HG02938 (cell line): ENCODE data around the gene SHPK.

Experiments
- ATAC-seq: cut with Tn5 transposase; IDR thresholded peaks from one replicate; pipeline ENCODE4 v1.9.1; 2021; ENCODE audit warnings: mild to moderate bottlenecking, moderate library complexity; ENCODE audit not compliant: unreplicated experiment

SHPK gene

DNA sequence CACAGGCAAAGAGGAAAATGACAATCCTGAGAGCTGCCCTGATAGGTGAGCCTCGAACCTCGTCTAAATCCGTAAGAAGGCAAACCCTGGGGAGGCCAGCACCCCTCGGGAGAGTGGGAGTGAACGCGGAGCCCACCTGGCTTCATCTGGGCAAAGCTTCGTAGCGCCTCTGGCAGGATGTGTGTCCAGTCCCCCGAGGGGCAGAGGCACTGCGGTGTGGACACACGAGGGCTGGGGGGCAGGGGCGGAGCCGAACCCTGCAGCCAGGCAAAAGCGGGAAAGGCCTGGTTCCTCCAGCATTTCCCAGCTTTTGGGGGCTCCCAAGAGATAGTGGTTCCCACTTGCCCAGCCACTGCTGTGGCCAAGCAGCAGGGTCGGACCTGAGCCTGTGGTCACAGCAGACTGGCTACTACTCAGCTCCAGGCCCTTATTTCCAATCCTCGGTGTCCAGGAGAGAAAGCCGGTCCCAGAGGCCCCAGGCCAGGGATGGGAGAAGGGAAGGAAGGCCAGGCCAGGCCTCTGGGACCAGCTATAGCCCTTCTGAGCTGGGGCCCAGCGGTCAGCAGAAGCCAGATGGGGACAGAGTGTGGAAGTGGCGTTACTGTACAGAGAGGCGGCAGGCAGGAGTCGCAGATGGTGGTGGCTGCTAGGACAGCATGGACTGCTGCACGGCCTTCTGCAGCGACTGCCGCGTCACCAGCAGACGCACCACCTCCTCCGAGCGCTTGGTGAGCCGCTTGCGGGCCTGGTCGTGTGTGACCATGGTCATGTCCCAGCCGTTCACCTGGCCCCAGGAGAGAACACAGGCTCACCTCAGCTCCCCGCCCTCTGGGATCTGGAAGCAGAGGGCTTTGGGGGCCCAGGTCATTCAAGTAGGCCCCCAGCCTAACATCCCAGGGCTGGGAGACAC, 27.3 kb upstream of the SHPK start:
- no peak for ATAC-seq

DNA sequence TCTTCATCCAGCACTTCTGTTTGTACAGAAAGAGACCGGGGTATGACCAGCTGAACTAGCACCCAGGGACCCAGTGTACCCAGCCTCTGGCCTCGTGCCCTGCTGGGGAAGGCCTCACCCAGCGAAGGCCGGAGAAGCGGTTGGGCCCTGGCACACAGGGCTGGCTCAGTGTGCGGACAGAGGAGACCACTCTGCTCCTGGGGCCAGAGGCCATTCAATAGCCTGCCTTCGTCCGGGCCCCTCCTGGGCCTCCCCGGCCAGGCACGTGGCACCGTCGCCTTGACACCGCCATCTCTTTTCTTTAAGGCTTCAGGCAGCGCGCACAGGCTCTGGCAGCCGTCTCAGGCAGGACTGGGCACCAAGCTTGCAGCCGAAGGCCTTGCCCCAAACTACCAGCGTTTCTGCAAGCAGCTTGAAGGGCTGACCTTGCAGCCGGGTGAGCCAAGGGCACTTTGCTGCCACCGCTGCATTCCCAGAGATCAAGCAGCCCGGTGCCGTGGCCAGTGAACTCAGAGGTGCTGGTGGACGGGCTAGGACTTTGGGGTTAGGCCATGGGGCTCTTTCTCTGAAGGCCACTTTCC, 24.4 kb upstream of the SHPK start:
- ATAC-seq = no peak

DNA sequence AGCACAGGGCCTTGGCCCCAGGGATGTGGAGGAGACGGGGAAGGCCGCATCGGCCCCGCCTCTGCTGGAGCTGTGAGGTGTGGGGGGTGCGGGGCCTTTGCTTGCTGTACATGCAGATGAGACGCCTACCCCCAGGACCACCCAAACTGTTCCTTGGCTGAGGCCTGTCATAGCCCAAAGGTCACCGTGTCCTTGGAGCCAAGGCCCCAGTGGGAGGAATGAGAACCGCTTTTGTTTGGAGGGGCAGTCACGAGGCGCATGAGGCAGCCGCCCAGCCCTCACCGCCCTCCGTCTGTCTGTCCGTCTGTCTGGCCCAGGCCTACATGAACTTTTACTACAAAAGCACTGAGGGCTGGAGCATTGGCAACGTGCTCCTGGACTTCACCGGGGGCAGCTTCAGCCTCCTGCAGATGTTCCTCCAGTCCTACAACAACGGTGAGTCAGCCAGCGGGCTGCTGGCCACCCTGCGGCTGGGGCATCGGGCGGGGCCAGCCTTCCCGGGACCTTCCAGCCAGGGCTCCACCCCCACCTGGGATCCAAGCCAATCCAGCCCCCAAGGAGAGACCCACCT, 23.6 kb upstream of the SHPK start:
- no peak for ATAC-seq

DNA sequence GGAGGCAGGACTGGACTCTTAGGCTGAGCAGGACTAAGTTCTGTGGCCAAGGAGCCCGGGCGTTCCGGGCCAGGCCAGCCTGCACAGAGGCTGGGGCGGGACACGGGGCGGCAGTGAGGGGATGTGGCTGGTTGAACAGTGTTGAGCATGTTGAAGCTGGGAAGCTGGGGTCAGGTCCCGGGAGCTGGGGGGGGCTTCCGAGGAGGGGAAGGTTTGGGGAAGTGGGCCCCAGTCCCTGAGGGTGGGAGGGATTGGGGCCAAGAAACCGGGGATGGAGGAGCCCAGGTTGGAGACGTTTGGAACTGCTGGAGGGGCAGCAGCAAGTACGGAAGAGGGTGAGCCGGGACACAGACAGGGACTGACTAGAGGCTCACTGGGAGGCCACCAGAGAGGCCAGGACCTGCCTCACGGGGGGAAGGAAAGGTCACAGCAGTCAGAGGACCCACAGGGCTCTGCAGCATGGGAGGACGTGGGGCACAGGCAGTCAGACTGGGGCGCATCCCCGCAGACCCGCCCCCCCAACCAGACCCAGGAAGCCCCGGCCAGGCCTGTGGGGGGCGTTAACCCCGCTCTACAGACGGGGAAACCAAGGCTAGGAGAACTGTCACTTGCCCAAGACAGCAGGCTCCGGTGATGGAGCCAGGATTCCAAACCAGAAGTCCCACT, 22.9 kb upstream of the SHPK start:
- no peak for ATAC-seq

DNA sequence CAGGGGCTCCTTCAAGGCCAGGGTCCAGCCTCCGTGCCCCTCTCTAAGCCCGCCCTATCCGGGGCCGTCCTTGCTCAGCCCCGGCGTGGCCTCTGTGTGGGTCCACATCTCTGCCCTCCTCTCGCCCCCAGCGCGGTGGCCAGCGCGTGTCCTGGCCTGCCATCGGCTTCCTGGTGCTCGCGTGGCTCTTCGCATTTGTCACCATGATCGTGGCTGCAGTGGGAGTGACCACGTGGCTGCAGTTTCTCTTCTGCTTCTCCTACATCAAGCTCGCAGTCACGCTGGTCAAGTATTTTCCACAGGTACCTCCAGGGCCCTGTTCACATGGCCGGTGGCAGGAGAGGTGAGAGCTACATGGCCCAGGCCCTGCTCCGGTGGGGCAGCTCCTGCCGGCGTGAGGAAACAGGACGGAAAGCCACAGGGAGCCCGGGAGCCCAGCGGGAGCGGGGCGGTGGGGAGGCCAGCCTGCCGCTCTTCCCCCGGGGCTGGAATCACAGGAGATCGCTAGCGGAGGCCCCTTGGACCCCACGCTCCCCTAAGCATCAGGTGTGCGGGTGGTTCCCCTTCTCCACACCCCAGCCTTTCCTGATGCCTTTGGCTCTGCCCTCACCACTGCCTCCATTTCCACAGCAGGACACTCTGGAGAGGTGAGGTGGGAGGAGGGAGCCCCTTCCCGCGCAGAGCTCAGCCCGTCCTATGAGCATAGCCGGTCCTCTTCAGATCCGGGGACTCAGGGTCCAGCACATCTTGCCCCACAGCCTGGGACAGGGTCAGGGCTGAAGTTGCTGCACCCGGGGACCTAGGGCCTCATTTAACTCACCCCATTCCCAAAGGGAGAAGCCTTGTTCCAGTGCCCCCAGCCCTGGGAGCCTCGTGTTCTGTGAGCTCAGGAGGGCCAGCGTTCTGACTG, 22.1 kb upstream of the SHPK start:
- no peak for ATAC-seq

DNA sequence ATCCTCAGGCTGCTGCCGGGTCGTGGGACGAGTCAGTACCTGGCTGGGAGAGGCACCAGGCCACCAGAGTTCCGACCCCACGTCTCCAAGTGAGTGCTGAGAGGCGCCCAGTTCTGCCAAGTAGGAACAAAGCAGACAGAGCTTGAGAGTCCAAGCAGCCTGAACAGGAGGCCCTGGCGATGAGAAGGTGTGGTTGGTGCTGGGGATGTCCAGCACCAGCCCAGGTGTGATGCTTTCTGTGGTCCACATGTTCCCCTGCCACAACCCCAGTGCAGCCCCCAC, 21.5 kb upstream of the SHPK start:
- ATAC-seq = no peak

DNA sequence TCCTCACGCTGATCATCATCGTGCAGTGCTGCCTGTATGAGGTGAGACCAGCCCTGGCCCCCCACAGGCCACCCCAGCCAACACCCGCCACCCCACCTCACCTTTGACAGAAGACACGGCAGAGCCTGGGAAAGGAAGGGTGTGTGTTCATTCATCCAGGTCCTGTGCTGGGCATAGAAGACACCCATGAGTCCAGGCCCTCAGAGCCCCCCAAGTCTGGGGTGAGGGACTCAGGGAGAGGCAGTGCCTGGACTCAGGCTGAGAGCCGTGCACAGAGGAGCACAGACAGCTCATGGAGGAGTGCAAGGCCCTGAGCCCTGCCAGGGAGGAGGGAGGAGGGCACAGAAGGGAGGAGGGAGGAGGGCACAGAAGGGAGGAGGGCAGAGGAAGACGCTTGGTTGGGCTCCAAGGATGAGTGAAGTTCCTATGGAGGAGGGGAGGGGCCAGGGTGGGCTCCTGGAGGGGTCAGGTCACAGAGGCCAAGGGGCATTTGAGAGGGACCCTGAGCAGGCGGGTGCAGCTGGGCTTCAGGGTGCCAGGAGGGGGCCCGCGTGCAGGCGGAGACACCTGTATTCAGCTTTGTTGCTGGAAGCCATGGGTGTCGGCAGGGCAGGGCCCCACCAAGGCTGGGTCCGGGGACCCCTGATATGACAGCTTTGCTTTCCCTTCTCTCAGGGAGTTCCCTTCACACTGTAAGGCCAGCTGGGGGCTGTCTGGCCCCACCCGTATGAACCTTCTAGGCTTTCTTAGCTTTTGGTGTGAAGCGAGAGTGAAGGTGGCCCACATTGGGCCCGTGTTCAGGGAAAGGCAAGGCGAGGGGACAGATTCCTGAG, 20.9 kb upstream of the SHPK start:
- ATAC-seq = no peak

DNA sequence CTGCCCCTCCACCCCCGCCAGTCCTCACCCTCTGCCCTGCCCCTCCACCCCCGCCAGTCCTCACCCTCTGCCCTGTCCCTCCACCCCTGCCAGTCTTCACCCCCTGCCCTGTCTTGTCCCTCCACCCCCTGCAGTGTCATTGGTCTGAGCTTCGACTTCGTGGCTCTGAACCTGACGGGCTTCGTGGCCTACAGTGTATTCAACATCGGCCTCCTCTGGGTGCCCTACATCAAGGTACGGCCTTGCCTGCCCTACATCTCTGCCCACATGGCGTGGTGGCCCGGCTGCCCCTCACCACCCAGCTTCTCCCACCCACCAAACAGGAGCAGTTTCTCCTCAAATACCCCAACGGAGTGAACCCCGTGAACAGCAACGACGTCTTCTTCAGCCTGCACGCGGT, 20.3 kb upstream of the SHPK start:
- ATAC-seq = no peak

DNA sequence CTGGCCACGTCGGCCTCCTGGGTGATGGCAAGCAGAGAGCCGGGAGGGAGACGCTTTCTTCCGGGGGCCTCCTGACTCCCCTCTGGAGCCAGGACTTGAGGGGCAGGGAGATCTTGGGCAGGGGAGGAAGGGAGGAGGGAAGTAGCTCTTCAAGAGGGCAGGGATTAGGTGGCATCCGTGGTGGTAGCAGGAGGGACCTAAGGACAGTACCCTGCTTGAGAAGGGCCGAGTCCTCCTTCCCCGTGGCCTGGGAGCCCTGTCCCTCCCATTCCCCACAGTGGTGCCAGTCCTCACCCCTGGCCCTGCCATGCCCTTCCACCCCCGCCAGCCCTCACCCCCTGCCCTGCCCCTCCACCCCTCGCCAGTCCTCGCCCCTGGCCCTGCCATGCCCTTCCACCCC, 19.7 kb upstream of the SHPK start:
- ATAC-seq = no peak

DNA sequence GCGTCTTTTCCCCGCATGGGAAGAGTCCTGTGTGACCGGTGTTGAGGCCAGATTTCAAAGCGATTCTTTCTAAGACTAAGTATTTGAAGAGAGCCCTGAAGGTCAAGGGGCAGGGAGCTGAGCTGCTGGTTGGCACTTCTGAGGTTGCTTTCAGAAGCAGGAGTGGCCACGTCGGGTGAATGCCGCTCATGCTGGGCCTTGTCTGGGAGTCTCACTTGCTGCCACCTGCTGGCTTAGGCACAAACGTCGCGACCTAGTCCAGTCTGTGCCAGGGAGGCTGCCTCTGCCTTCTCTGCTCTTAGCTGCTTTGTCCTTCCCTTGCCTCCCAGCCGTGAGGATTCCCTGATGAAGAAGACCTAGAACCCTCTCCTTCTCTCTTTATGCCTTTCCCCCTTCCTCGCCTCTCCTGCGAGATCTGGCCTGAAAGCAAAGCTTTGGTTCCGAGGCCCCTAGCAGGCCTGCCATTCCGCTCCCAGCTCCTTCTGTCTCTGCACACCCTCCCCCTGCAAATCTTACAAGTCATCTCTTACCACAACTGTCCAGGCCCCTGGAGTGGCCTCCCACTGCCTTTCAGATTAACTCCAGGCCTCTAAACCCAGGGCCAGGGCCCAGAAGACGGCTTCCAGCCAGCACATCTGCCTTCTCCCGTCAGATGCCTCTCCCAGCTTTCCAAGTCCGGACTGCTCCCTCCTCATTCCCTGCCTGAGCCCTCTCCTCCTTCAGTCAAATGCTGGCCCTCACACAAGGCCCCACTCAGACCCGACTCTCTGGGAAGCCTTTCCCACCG, 11.9 kb upstream of the SHPK start:
- ATAC-seq = no peak

DNA sequence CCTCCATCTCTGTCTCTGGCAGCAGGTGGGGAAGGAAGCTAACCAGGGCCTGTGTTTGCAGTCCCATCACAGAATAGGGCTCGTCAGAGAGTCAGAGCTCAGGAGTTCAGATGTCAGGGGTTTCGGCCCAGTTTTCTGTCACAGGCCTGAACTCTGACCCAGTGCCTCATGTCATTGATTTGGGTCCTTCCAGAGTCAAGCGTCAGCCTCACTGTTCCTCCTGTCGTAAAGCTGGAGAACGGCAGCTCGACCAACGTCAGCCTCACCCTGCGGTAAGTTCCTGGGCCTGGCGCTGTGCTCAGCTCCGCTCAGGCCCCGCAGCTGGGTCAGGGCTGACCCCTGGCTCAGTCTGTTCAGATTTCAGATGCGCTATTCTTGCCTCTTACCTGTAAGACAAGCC, 11.2 kb upstream of the SHPK start:
- ATAC-seq = no peak

DNA sequence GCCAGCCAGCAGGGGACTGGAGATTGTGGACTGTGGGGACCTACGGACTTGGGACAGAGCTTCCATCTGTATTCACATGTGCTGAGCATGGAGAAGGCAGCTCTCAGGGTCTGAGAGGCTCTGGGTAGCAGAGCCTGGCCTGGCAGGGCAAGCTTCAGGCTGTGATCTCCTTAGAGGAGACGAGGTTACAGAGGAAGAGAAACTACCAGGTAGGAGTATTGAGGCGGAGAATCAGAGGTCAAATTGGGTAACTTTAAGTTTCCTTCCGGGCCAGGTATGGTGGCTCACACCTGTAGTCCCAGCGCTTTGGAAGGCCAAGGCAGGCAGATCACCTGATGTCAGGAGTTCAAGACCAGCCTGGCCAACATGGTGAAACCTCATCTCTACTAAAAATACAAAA, 9.3 kb upstream of the SHPK start:
- no peak for ATAC-seq

DNA sequence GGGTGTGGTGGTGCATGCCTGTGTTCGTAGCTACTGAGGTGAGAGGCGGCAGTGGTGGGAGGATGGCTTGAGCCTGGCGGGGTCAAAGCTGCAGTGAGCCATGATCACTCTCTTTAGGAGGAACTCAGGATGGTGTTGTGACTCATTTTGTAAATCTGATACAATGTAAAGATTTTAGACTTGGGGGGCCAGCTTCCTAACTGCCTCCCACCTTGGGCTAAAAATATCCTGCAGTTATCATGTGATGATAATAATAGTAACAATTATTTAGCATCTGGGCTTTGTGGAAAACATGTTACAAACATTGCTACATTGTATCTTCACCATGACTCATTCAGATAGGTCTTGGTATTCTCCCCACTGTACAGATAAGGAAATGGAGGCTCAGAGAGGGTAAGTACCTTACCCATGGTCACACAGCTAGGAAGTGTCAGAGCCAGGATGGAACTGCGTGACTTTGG, 7.9 kb upstream of the SHPK start:
- no peak for ATAC-seq

DNA sequence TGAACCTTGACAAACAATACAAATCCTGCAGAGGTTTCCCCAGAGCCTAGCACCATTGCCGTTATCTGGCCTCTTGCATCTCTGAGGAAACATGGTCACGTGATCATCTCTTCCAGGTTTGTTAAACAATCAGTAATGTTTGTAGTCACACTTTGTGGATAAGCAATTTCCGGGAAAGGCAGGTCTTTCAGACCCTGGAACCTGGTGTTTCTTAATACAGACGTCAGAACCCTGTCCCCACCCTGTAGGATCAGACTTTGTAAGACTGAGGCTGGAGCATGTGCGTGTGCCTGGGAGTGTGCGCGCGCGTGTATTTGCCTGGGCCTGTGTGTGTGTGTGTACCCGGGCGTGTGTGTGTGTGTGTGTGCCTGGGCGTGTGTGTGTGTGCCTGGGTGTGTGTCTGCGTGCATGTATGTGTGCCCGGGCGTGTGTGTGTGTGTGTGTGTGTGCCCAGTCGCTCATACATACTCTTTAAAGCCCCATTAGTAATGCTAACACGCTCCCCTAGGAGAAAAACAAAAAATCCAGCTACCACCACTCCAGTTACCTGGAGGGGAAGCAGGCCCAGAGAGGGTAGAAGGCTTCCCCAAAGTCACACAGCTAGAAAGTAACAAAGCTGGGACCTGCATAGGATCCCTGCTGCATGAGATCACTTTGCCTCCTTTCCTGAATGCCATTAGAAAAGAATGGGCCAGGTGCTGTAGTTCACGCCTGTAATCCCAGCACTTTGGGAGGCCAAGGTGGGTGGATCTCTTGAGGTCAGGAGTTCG, 5.9 kb upstream of the SHPK start:
- ATAC-seq = no peak

DNA sequence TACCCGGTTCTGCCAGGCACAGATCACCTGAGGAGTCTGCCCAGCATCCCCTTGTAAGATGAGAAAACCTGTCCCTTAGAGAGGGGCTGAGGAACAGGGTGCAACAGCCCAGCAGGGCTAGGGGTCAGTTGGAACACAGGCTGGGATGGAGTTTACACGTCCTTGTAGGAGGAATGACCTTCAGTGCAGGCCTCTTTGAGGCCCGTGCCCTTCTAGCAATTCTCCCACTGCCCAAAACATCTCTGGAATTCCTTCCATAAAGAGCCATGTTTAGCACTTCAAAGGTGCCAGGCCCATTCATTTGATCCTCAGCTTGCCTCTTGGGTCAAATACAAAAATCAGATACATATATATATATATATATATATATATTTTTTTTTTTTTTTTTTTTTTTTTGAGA, 5.0 kb upstream of the SHPK start:
- ATAC-seq = no peak

DNA sequence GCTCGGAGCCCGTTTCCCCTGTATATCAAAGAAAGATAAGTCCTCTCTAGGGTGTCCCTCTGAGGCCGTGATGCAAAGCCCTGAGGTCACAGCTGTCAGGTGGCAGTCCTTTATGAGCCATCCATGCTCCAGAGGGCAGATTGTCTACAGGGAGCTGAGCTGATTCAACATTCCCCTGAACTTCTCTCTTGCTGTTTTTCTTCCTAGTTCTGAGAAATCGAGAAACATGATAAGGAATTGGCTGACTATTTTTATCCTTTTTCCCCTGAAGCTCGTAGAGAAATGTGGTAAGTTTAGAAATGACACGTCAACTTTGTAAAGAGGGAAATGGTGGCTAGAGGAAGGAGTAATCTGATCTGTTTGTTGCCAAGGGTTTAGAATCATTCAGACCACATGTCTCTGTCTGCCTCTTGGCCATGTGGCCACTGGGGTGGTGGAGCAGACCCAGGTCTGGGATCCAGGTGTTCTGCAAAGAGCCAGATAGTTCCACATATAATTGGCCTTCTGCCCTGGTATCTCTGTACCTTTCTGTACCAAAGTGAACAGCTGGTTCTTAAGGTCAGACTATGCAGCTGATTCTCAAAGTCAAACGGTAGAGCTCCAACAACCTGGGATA, 4.0 kb upstream of the SHPK start:
- no peak for ATAC-seq

DNA sequence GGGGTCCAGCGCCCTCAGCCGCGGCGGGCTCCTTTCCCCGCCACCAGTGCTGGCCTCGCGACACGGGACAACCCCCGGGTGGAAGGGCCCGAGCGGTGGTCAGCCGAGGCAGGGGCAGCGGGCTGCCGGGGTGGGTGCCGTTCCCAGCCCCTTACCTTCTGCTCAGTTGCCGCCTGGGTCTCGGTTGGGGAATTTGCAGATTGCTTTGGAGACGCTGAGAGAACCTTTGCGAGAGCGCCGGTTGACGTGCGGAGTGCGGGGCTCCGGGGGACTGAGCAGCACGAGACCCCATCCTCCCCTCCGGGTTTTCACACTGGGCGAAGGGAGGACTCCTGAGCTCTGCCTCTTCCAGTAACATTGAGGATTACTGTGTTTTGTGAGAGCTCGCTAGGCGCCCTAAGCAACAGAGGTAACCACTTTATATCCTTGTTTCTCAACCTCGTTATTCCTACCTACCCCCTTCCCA, 891 bp upstream of the SHPK start:
- ATAC-seq = peak; percentile 2
